Measurements from ENCODE around the gene DUS2. TPM values are rescaled to one million over a fixed set of nuclear protein-coding genes. Genes with fewer than 3 reads are reported as not detected.
A peak's percentile ranks its signal among the peaks of the same experiment; 100 is the strongest.
"Not testable (repeated sequence)": the region's sequence is repeated elsewhere in the genome, so short reads cannot be mapped to it uniquely, and the experiment has no call there.

DUS2 gene
- total RNA-seq, 4 donors from 2014 or later: 7.2 to 15.0 (median 8.7) TPM

GRCh38 chr16:68113059-68113761, 90.1 kb downstream of the DUS2 start:
- Histone ChIP-seq H3K4me3 (no peak overlapping the region), H3K27me3 (no peaks in the 10 kb centered on the region), H3K27ac (no peak overlapping the region), H3K36me3 (no peaks in the 10 kb centered on the region), H3K4me1 (peaks cover 0 to 18% (median 0%) of the 10 kb centered on the region in 3 donors), H3K9me3 (peaks cover 0 to 11% (median 0%) of the 10 kb centered on the region in 3 donors)
- no peak for ATAC-seq
- TF ChIP-seq CTCF (IDR thresholded peaks at IDR 0.05) (no peak), EP300 (IDR thresholded peaks at IDR 0.05) (no peak)
- WGBS, 2 donors (ENCODE audit: low coverage in 1 of 2): 70% methylated on average over 1 of the region's 5 CpGs; no CpG with 5 or more reads in 1 of the 2 donors

- Histone ChIP-seq H3K27ac (no peak overlapping the region), H3K27me3 (no peaks in the 10 kb centered on the region), H3K36me3 (no peaks in the 10 kb centered on the region), H3K4me1 (peaks cover 0 to 18% (median 0%) of the 10 kb centered on the region in 3 donors), H3K4me3 (no peak overlapping the region), H3K9me3 (peaks cover 0 to 5% (median 0%) of the 10 kb centered on the region in 3 donors)
- WGBS, 2 donors (ENCODE audit: low coverage in 1 of 2): 82 to 100% methylated on average over 1 to 5 of the region's 12 CpGs
- TF ChIP-seq POLR2A (IDR thresholded peaks at IDR 0.05) (no peak), EP300 (IDR thresholded peaks at IDR 0.05) (no peak), CTCF (IDR thresholded peaks at IDR 0.05) (no peak), POLR2AphosphoS5 (IDR thresholded peaks at IDR 0.05) (no peak)
- ATAC-seq: no peak
Measured at GRCh38 chr16:68113765-68114240, 90.7 kb downstream of the DUS2 start.

GRCh38 chr16:68114939-68115338, 91.9 kb downstream of the DUS2 start:
- not testable (repeated sequence) for H3K27ac ChIP-seq, H3K36me3 ChIP-seq, ATAC-seq, H3K27me3 ChIP-seq, H3K9me3 ChIP-seq, H3K4me3 ChIP-seq
- peaks cover 0 to 18% (median 0%) of the 10 kb centered on the region in 3 donors for H3K4me1 ChIP-seq
- WGBS, 2 donors (ENCODE audit: low coverage in 1 of 2): 95 to 100% methylated on average over 7 to 8 of the region's 8 CpGs

- H3K36me3 ChIP-seq: no peaks in the 10 kb centered on the region
- H3K4me1 ChIP-seq: peaks cover 0 to 18% (median 0%) of the 10 kb centered on the region in 3 donors
- no peaks in the 10 kb centered on the region for H3K27me3 ChIP-seq
- no peaks in the 10 kb centered on the region for H3K9me3 ChIP-seq
- ATAC-seq: no peak
- no peak overlapping the region for H3K4me3 ChIP-seq
- 73 to 76% methylated on average over 2 of the region's 2 CpGs for WGBS, 2 donors (ENCODE audit: low coverage in 1 of 2)
- no peak overlapping the region for H3K27ac ChIP-seq
- no peak for TF ChIP-seq EP300 (IDR thresholded peaks at IDR 0.05)
- TF ChIP-seq POLR2A (IDR thresholded peaks at IDR 0.05): no peak
- TF ChIP-seq POLR2AphosphoS5 (IDR thresholded peaks at IDR 0.05): no peak
- TF ChIP-seq CTCF (IDR thresholded peaks at IDR 0.05): no peak
Measured at GRCh38 chr16:68115851-68116250, 92.8 kb downstream of the DUS2 start.

- H3K4me3 ChIP-seq: no peak overlapping the region
- no peaks in the 10 kb centered on the region for H3K27me3 ChIP-seq
- no peak for ATAC-seq
- peaks cover 0 to 18% (median 0%) of the 10 kb centered on the region in 3 donors for H3K4me1 ChIP-seq
- no peaks in the 10 kb centered on the region for H3K9me3 ChIP-seq
- H3K27ac ChIP-seq: no peak overlapping the region
- H3K36me3 ChIP-seq: no peaks in the 10 kb centered on the region
- TF ChIP-seq POLR2AphosphoS5 (IDR thresholded peaks at IDR 0.05): no peak
- no peak for TF ChIP-seq POLR2A (IDR thresholded peaks at IDR 0.05)
- peak in 3 of 4 experiments; percentile 17 to 26 (median 22) for TF ChIP-seq CTCF (IDR thresholded peaks at IDR 0.05)
- no peak for TF ChIP-seq EP300 (IDR thresholded peaks at IDR 0.05)
- WGBS, 2 donors (ENCODE audit: low coverage in 1 of 2): 82 to 86% methylated on average over 1 to 2 of the region's 2 CpGs
Measured at GRCh38 chr16:68116256-68116867, 93.3 kb downstream of the DUS2 start.

Data from gastroesophageal sphincter (tissue), 4 donors.